Fibroblast of lung (primary cell): ENCODE data around the gene ATP5MG.

Experiments used
- EZH2 ChIP-seq: IDR thresholded peaks from 2 replicates; pipeline ENCODE4 v1.5.1; 2012; ENCODE audit warnings: low read length, control low read depth, mild to moderate bottlenecking; ENCODE audit errors: missing control alignments
- TF ChIP-seq, protein P1 (sequence below), 2 donors: IDR thresholded peaks in 1 of 2; conservative IDR thresholded peaks in 1 of 2; 1 replicate in 1 of 2; 2 replicates in 1 of 2; pipeline ENCODE4 v1.5.1; 2011 to 2012; ENCODE audit warnings: low read length in 2 of 2, control low read depth in 1 of 2, inconsistent platforms in 1 of 2, low read depth in 1 of 2, mild to moderate bottlenecking in 1 of 2

DNA sequence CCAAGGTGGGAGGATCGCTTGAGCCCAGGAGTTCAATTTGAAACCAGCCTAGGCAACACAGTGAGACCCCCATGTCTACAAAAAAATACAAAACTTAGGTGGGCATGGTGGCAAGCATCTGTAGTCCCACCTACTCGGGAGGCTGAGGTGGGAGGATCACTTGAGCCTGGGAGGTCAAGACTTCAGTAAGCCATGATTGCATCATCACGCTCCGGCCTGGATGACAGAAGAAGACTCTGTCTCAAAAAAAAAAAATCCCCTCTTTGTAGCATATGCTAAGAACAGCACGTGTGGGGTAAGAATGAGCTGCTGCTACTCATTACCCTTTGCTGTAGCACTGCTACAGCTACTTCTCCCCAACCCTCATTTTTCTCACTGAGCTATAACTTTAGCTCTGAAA is 27.5 kb upstream of the ATP5MG start:
- TF ChIP-seq, protein P1, sequence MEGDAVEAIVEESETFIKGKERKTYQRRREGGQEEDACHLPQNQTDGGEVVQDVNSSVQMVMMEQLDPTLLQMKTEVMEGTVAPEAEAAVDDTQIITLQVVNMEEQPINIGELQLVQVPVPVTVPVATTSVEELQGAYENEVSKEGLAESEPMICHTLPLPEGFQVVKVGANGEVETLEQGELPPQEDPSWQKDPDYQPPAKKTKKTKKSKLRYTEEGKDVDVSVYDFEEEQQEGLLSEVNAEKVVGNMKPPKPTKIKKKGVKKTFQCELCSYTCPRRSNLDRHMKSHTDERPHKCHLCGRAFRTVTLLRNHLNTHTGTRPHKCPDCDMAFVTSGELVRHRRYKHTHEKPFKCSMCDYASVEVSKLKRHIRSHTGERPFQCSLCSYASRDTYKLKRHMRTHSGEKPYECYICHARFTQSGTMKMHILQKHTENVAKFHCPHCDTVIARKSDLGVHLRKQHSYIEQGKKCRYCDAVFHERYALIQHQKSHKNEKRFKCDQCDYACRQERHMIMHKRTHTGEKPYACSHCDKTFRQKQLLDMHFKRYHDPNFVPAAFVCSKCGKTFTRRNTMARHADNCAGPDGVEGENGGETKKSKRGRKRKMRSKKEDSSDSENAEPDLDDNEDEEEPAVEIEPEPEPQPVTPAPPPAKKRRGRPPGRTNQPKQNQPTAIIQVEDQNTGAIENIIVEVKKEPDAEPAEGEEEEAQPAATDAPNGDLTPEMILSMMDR (conservative IDR thresholded peaks at IDR 0.05 in 1 of 2, IDR thresholded peaks at IDR 0.05 in 1 of 2; ENCODE audit: low read depth in 1 of 2, low read length in 2 of 2) = no peak
- TF ChIP-seq EZH2 = no peak
